ENCODE measurements around the gene SH3BGRL. TPM values are rescaled to one million over a fixed set of nuclear protein-coding genes. Genes with fewer than 3 reads are reported as not detected.

The SH3BGRL gene
- total RNA-seq, 1 experiment from 2014 or later = 41.8 TPM

- Histone ChIP-seq H3K4me2 (ENCODE audit: insufficient read depth, insufficient read length, low read length) (no peak overlapping the region), H3K9ac (ENCODE audit: extremely low read depth, insufficient read length, low read length) (no peak overlapping the region), H4K5ac (ENCODE audit: insufficient read length, low read depth, low read length) (no peak overlapping the region), H3K27ac (ENCODE audit: insufficient read length, low read depth, low read length) (no peak overlapping the region), H3K27me3 (ENCODE audit: insufficient read depth, low read length) (no peaks in the 10 kb centered on the region), H2BK15ac (ENCODE audit: low read depth, low read length) (no peak overlapping the region), H4K91ac (ENCODE audit: insufficient read length, low read depth, low read length) (no peak overlapping the region), H3K14ac (ENCODE audit: insufficient read depth, low read length) (no peak overlapping the region), H3K23ac (ENCODE audit: insufficient read length, low read depth, low read length) (no peak overlapping the region), H4K8ac (replicated peaks; ENCODE audit: insufficient read length, low read depth, low read length) (no peak overlapping the region), H3K23me2 (ENCODE audit: insufficient read length, low read depth, low read length, poor library complexity, severe bottlenecking) (no peaks in the 10 kb centered on the region), H3T11ph (ENCODE audit: low read length) (no peak overlapping the region), H3K56ac (ENCODE audit: insufficient read length, low read depth, low read length) (no peak overlapping the region), H3K4ac (ENCODE audit: low read depth, low read length) (no peak overlapping the region), H3K79me1 (ENCODE audit: insufficient read depth, low read depth, low read length, poor library complexity, severe bottlenecking) (no peaks in the 10 kb centered on the region), H4K20me1 (ENCODE audit: control insufficient read depth, insufficient read depth, insufficient read length) (no peaks in the 10 kb centered on the region), H2AK5ac (ENCODE audit: insufficient read length, low read length) (no peak overlapping the region), H3K18ac (ENCODE audit: insufficient read length, low read depth, low read length) (no peak overlapping the region), H2BK20ac (ENCODE audit: low read depth, low read length, poor library complexity, severe bottlenecking) (no peak overlapping the region), H2BK120ac (ENCODE audit: low read depth, low read length, poor library complexity, severe bottlenecking) (no peak overlapping the region), H3K9me3 (ENCODE audit: control insufficient read depth, low read depth, low read length) (peaks cover 6% of the 10 kb centered on the region), H2BK12ac (ENCODE audit: insufficient read length, low read depth, low read length) (no peak overlapping the region), H3K4me1 (ENCODE audit: insufficient read depth, low read length) (no peaks in the 10 kb centered on the region), H2BK5ac (ENCODE audit: insufficient read length, low read length) (no peak overlapping the region), H2AFZ (ENCODE audit: low read length) (no peak overlapping the region), H3K79me2 (ENCODE audit: insufficient read depth, low read length) (no peaks in the 10 kb centered on the region)
- no CpG with 5 or more reads among the region's 7 CpGs for WGBS (ENCODE audit: extremely low coverage, insufficient read length, low lambda C conversion rate)
- H3K9me3 Mint-ChIP-seq = peaks cover 73 to 82% of the 10 kb centered on the region in 2 experiments
- H3K4me1 Mint-ChIP-seq = no peaks in the 10 kb centered on the region
- H3K36me3 Mint-ChIP-seq (ENCODE audit: insufficient read depth in 1 of 3, low read depth in 3 of 3) = peaks cover 0 to 19% (median 10%) of the 10 kb centered on the region in 3 experiments; a peak in 5 of 7 replicates
- H3K27ac Mint-ChIP-seq = no peak overlapping the region
- DNase-seq = no peak
- H3K27me3 Mint-ChIP-seq (ENCODE audit: low read depth) = no peaks in the 10 kb centered on the region
- TF ChIP-seq, protein P1, sequence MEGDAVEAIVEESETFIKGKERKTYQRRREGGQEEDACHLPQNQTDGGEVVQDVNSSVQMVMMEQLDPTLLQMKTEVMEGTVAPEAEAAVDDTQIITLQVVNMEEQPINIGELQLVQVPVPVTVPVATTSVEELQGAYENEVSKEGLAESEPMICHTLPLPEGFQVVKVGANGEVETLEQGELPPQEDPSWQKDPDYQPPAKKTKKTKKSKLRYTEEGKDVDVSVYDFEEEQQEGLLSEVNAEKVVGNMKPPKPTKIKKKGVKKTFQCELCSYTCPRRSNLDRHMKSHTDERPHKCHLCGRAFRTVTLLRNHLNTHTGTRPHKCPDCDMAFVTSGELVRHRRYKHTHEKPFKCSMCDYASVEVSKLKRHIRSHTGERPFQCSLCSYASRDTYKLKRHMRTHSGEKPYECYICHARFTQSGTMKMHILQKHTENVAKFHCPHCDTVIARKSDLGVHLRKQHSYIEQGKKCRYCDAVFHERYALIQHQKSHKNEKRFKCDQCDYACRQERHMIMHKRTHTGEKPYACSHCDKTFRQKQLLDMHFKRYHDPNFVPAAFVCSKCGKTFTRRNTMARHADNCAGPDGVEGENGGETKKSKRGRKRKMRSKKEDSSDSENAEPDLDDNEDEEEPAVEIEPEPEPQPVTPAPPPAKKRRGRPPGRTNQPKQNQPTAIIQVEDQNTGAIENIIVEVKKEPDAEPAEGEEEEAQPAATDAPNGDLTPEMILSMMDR (conservative IDR thresholded peaks at IDR 0.05) = no peak
- H3K4me3 Mint-ChIP-seq = no peak overlapping the region
These were observed 106.4 kb downstream of the SH3BGRL start for GRCh38 chrX:81308086-81308829.
